H1 (cell line): ENCODE measurements around the gene UBXN1.

Experiments
- EZH2 ChIP-seq: fragments of 200-600 bp; sonication (generic); IDR thresholded peaks from 2 replicates; pipeline ENCODE4 v1.7.1; 2012; ENCODE audit warnings: low read depth, mild to moderate bottlenecking, moderate library complexity, low read length, inconsistent platforms; ENCODE audit not compliant: severe bottlenecking
- RAD21 ChIP-seq, 2 experiments: IDR thresholded peaks in 1 of 2; conservative IDR thresholded peaks in 1 of 2; 2 replicates each; pipeline ENCODE4 v1.6.1; 2011; ENCODE audit warnings: low read depth in 2 of 2, low read length in 2 of 2, improper control_type of control experiment in 1 of 2, inconsistent platforms in 1 of 2, mild to moderate bottlenecking in 1 of 2, moderate library complexity in 1 of 2
- SIX5 ChIP-seq: IDR thresholded peaks from 2 replicates; pipeline ENCODE4 v1.6.1; 2011; ENCODE audit warnings: mild to moderate bottlenecking, low read depth, low read length

DNA sequence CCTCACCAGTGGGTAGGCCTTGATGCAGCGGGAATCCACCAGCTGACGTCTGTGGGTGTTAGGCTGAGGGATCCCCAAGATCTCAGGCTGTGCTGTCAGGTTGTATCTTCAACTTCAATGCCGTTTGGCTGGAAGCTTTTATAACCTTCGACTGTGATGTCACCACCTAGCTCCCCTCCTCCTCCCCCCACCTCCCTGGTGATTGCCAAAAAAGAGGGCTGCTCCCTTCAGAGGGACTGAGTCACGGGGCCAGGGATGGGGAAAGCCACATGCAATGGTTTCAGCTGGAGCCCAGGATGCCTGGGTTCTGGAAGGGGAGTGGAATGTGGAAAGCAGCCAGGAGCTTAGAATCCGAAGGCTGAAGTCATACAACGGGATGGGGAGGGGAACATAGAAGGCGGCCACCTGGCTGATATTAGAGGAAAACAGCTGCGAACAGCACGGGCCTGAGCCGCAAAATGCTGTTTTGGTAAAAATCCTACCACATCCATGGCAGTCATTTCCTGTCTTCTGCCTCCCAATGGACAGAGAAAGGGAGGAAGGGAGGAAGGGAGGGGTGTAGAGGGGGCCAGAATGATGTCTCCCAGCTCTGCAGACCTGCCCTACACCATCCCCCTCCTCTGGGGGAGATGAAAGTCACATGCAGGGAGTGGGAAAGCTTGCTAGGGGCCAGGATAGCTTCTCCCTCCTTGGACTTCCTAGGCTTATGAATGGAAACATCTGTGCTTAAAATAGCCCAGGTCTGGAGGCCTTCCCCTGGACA lies 10.7 kb upstream of the UBXN1 start, which contains the start of gene LRRN4CL:
- TF ChIP-seq SIX5 (no peak), EZH2 (no peak), RAD21 (IDR thresholded peaks at IDR 0.05 in 1 of 2, conservative IDR thresholded peaks at IDR 0.05 in 1 of 2; ENCODE audit: low read depth in 2 of 2, low read length in 2 of 2) (no peak)
